Activated CD8-positive, alpha-beta T cell treated with anti-CD3 and anti-CD28 coated beads for 36 hours (primary cell): Measurements from ENCODE around the gene SPDYE6. TPM values are rescaled to one million over a fixed set of nuclear protein-coding genes. Genes with fewer than 3 reads are reported as not detected.
"Not testable (repeated sequence)": the region's sequence is repeated elsewhere in the genome, so short reads cannot be mapped to it uniquely, and the experiment has no call there.

ENCODE experiments used
- ATAC-seq: fragments of 200-7000 bp; cut with Tn5 transposase; one replicate; pipeline ENCODE4 v1.10.0; 2021; ENCODE audit warnings: mild to moderate bottlenecking, moderate library complexity
- CTCF ChIA-PET: fragments of 350-600 bp; sonication (Branson Sonifier 250); formaldehyde crosslinking; loops from one replicate; lab custom pipeline; 2021; ENCODE audit warnings: antibody characterized with exemption; lab: Charles Lee
- POLR2A ChIA-PET: fragments of 350-600 bp; sonication (Branson Sonifier 250); formaldehyde crosslinking; loops from one replicate; lab custom pipeline; 2021; ENCODE audit warnings: antibody characterized with exemption; lab: Charles Lee
- DNase-seq: peaks from one replicate; pipeline ENCODE4 v3.0.0-alpha.2; 2020
- H3K27ac Mint-ChIP-seq: one replicate; pipeline ENCODE4 v1.8.0; 2021; ENCODE audit warnings: mild to moderate bottlenecking, mixed read lengths
- H3K27me3 Mint-ChIP-seq: one replicate; pipeline ENCODE4 v1.8.0; 2021; ENCODE audit warnings: mixed read lengths
- H3K36me3 Mint-ChIP-seq: one replicate; pipeline ENCODE4 v1.8.0; 2021; ENCODE audit warnings: low read depth, mixed read lengths
- H3K4me1 Mint-ChIP-seq: one replicate; pipeline ENCODE4 v1.8.0; 2021; ENCODE audit warnings: low read depth, mixed read lengths
- H3K4me3 Mint-ChIP-seq: one replicate; pipeline ENCODE4 v1.8.0; 2021; ENCODE audit warnings: mild to moderate bottlenecking, moderate library complexity, mixed read lengths
- H3K9me3 Mint-ChIP-seq: one replicate; pipeline ENCODE4 v1.8.0; 2021; ENCODE audit warnings: mixed read lengths
- intact Hi-C: fragments of 100-400 bp; cut with micrococcal nuclease; formaldehyde crosslinking; loops from one replicate; pipeline ENCODE4 v1.10.0; 2022
- total RNA-seq, 2 experiments: library from RNA; stranded (reverse); gene quantifications; one replicate each; pipeline ENCODE4 v1.2.3, GENCODE V29; 2021
- TF ChIP-seq, protein P1 (sequence below): fragments of 200-600 bp; IDR thresholded peaks from one replicate; pipeline ENCODE4 v1.8.0; 2022; ENCODE audit warnings: antibody characterized with exemption, mild to moderate bottlenecking

Gene SPDYE6
- total RNA-seq = not detected

DNA sequence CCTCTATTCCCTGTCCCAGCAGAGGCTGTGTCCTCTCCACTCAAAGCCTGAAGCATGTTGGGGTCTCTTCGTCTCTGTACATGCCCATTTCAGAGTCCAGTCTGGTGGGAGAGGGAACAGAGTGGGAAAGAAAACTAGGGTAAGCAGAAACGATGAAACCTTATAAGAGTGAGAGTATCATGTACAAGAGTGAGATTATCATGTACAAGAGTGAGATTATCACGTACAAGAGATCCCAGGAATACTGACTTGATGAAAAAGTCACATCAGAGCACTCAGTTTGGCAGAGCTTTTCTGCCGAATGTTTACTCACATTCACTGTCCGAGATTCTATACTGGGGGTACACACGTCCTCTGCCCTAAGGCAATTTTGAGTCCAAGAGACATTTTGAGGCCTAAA lies at the start of gene SPDYE6:
Gene SPDYE6 (minus strand): TSS at position 101 of the 400 bp plus-strand sequence. CDS start 421 bp downstream, outside the sequence.
- H3K36me3 Mint-ChIP-seq, DNase-seq, H3K4me3 Mint-ChIP-seq, H3K27ac Mint-ChIP-seq, ATAC-seq, H3K9me3 Mint-ChIP-seq, H3K4me1 Mint-ChIP-seq, CTCF ChIA-PET, intact Hi-C loops, H3K27me3 Mint-ChIP-seq, POLR2A ChIA-PET: not testable (repeated sequence)

DNA sequence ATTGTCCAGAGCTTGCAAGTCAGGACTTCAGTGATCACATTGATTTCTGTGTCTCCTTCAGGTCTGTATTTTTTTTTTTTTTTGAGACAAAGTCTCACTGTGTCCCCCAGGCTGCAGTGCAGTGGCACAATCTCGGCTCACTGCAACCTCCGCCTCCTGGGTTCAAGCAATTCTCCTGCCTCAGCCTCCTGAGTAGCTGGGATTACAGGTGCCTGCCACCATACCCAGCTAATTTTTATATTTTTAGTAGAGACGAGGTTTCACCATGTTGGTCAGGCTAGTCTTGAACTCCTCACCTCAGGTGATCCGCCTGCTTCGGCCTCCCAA lies 48.6 kb upstream of the SPDYE6 start:
- TF ChIP-seq, protein P1, sequence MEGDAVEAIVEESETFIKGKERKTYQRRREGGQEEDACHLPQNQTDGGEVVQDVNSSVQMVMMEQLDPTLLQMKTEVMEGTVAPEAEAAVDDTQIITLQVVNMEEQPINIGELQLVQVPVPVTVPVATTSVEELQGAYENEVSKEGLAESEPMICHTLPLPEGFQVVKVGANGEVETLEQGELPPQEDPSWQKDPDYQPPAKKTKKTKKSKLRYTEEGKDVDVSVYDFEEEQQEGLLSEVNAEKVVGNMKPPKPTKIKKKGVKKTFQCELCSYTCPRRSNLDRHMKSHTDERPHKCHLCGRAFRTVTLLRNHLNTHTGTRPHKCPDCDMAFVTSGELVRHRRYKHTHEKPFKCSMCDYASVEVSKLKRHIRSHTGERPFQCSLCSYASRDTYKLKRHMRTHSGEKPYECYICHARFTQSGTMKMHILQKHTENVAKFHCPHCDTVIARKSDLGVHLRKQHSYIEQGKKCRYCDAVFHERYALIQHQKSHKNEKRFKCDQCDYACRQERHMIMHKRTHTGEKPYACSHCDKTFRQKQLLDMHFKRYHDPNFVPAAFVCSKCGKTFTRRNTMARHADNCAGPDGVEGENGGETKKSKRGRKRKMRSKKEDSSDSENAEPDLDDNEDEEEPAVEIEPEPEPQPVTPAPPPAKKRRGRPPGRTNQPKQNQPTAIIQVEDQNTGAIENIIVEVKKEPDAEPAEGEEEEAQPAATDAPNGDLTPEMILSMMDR = peak; percentile 49
- not testable (repeated sequence) for DNase-seq, H3K27me3 Mint-ChIP-seq, H3K4me1 Mint-ChIP-seq, ATAC-seq, H3K9me3 Mint-ChIP-seq, H3K27ac Mint-ChIP-seq, H3K4me3 Mint-ChIP-seq
- ChIA-PET CTCF (interaction anchor here (0.8 to 4.2 kb wide), 18 partner anchors 8 to 1128 kb away, joined by 3 to 34 read pairs (median 5); partner anchors contain the start of gene PRKRIP1), POLR2A (interaction anchor here (0.5 to 1.6 kb wide), 4 partner anchors 8 to 1186 kb away, joined by 3 to 5 read pairs (median 3); no protein-coding TSS in a partner anchor)
- intact Hi-C loops = loop anchor here (5.0 kb wide), 1 partner anchor 47 kb away; no protein-coding TSS in a partner anchor
- H3K36me3 Mint-ChIP-seq = peaks cover 58% of the 10 kb centered on the region

GRCh38 chr7:102404005-102404861 lies 48.0 kb upstream of the SPDYE6 start:
- POLR2A ChIA-PET = interaction anchor here (0.6 to 0.7 kb wide), 2 partner anchors 10 to 22 kb away, joined by 3 read pairs; no protein-coding TSS in a partner anchor
- Mint-ChIP-seq H3K4me1 (peaks cover 6% of the 10 kb centered on the region), H3K4me3 (no peak overlapping the region), H3K27me3 (no peaks in the 10 kb centered on the region), H3K27ac (no peak overlapping the region), H3K36me3 (peaks cover 55% of the 10 kb centered on the region), H3K9me3 (no peaks in the 10 kb centered on the region)
- DNase-seq (peak; percentile 59), ATAC-seq (peak; percentile 100)
- TF ChIP-seq, protein P1 = peak; percentile 70
- CTCF ChIA-PET = interaction anchor here (0.6 to 4.2 kb wide), 20 partner anchors 8 to 1128 kb away, joined by 3 to 34 read pairs (median 4); partner anchors contain the start of genes ALKBH4, LRWD1 and PRKRIP1
- intact Hi-C loops = loop anchor here (5.0 kb wide), 1 partner anchor 48 kb away; no protein-coding TSS in a partner anchor

DNA sequence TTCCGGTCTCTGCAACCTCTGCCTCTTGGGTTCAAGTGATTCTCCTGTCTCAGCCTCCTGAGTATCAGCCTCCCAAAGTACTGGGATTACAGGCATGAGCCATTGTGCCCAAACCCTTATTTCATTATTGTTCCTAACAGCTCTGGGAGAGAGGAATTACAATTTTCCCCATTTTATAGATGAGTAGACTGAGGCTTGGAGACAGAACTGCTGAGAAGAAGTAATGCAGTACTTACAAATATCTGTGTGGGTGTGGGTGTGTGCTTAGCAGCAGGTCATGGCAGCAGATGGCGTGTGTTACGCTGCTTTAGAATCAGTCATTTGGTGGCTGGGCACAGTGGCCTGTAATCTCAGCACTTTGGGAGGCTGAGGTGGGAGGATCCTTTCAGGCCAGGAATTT lies 47.3 kb upstream of the SPDYE6 start:
- Mint-ChIP-seq H3K9me3 (no peaks in the 10 kb centered on the region), H3K4me3 (no peak overlapping the region), H3K36me3 (peaks cover 53% of the 10 kb centered on the region), H3K27me3 (no peaks in the 10 kb centered on the region), H3K27ac (no peak overlapping the region), H3K4me1 (peaks cover 6% of the 10 kb centered on the region)
- no peak for ATAC-seq
- ChIA-PET POLR2A (no interaction called here), CTCF (interaction anchor here (1.6 to 4.2 kb wide), 4 partner anchors 9 to 61 kb away, joined by 3 to 34 read pairs (median 16); partner anchors contain the start of genes ALKBH4 and LRWD1)
- no peak for DNase-seq
- TF ChIP-seq, protein P1 = no peak
- intact Hi-C loops = loop anchor here (5.0 kb wide), 1 partner anchor 49 kb away; no protein-coding TSS in a partner anchor

DNA sequence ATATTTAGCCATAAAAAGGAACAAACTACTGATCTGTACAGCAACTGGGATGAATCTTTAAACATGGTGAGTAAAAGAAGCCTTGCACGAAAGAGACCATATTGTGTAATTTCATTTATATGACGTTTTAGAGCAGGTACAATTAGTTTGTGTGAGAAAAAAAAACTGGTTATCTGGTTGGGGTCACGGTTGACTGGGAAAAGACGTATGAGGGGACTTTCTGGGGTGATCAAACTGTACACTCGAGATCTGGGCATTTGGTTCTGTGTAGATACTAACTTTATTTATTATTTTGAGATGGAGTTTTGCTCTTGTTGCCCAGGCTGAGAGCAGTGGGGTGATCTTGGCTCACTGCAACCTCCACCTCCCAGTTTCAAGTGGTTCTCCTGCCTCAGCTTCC lies 44.1 kb upstream of the SPDYE6 start:
- H3K27ac Mint-ChIP-seq = no peak overlapping the region
- intact Hi-C loops = loop anchor here (5.0 kb wide), 1 partner anchor 52 kb away; no protein-coding TSS in a partner anchor
- peaks cover 37% of the 10 kb centered on the region for H3K36me3 Mint-ChIP-seq
- ChIA-PET POLR2A (interaction anchor here (1.6 kb wide), 1 partner anchor 10 kb away, joined by 8 read pairs; no protein-coding TSS in a partner anchor), CTCF (interaction anchor here (1.1 kb wide), 1 partner anchor 10 kb away, joined by 3 read pairs; no protein-coding TSS in a partner anchor)
- no peak overlapping the region for H3K4me3 Mint-ChIP-seq
- TF ChIP-seq, protein P1 = no peak
- ATAC-seq = no peak
- H3K27me3 Mint-ChIP-seq = no peaks in the 10 kb centered on the region
- no peaks in the 10 kb centered on the region for H3K9me3 Mint-ChIP-seq
- H3K4me1 Mint-ChIP-seq = peaks cover 19% of the 10 kb centered on the region
- no peak for DNase-seq
